HepG2 (cell line): ENCODE results near the gene DNAJB11. TPM values are rescaled to one million over a fixed set of nuclear protein-coding genes. Genes with fewer than 3 reads are reported as not detected.

Experiments
- ARNT ChIP-seq: fragments of 450-650 bp; IDR thresholded peaks from 2 replicates; pipeline ENCODE4 v1.6.1; 2017
- SMARCC2 ChIP-seq: fragments of 450-650 bp; IDR thresholded peaks from 2 replicates; pipeline ENCODE4 v1.6.1; 2017; ENCODE audit warnings: antibody characterized with exemption, mild to moderate bottlenecking
- XBP1 ChIP-seq: sonication (generic); formaldehyde crosslinking; IDR thresholded peaks from 2 replicates; pipeline ENCODE4 v1.5.0; 2020; ENCODE audit warnings: missing genetic modification reagents
- ZNF891 ChIP-seq: sonication (generic); formaldehyde crosslinking; IDR thresholded peaks from 2 replicates; pipeline ENCODE4 v1.5.0; 2020; ENCODE audit warnings: mild to moderate bottlenecking, missing genetic modification reagents
- polyA plus RNA-seq, 8 experiments: library from polyadenylated mRNA; depleted of rRNA in 3 of 8; stranded (reverse) in 7 of 8; unstranded in 1 of 8; fragments of >200 nt; fragmentation: Illumina TruSeq in 4 of 8; extraction: Trizol in 4 of 8; gene quantifications; 2 replicates each; pipeline versions ENCODE4 v1.2.1 to v1.2.3, GENCODE V29; 2011 to 2016; ENCODE audit warnings: low read depth in 4 of 8, missing spikeins in 1 of 8, mixed read lengths in 1 of 8; ENCODE audit not compliant: insufficient read depth in 1 of 8
- total RNA-seq, 5 experiments: library from RNA; depleted of rRNA; stranded (reverse); fragments of >200 nt; fragmentation: Illumina TruSeq; extraction: Trizol; gene quantifications; 2 replicates each; pipeline ENCODE4 v1.2.3, GENCODE V29; 2016; ENCODE audit warnings: low read depth in 1 of 5
- TF ChIP-seq, protein P1 (sequence below): sonication (generic); formaldehyde crosslinking; IDR thresholded peaks from 2 replicates; pipeline ENCODE4 v1.5.0; 2020; ENCODE audit warnings: mild to moderate bottlenecking, missing genetic modification reagents, borderline replicate concordance
- TF ChIP-seq, protein P2 (sequence below): sonication (generic); formaldehyde crosslinking; IDR thresholded peaks from 2 replicates; pipeline ENCODE4 v1.4.0; 2020; ENCODE audit warnings: missing genetic modification reagents

DNAJB11 gene
- total and polyA plus RNA-seq, 2 of the 13 experiments (the other 11 are each of a cell fraction or from before 2014, with no cell fraction given), result 41.0 to 132 TPM

DNA sequence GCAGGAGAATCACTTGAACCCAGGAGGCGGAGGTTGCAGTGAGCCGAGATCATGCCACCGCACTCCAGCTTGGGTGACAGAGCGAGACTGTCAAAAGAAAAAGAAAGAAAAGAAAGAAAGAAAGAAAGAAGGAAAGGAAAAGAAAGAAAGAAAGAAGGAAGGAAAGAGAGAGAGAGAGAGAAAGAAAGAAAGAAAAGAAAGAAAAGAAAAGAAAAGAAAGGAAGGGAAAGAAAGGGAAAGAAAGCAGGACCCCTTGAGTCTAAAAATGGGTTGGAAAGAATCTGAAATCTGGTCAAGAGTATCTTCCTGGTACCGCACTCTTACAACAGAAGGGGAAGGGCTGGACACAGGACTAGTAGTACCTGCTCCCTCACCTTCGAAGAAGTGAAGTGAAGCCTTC, 45.9 kb upstream of the DNAJB11 start (continued):
- TF ChIP-seq, protein P1, sequence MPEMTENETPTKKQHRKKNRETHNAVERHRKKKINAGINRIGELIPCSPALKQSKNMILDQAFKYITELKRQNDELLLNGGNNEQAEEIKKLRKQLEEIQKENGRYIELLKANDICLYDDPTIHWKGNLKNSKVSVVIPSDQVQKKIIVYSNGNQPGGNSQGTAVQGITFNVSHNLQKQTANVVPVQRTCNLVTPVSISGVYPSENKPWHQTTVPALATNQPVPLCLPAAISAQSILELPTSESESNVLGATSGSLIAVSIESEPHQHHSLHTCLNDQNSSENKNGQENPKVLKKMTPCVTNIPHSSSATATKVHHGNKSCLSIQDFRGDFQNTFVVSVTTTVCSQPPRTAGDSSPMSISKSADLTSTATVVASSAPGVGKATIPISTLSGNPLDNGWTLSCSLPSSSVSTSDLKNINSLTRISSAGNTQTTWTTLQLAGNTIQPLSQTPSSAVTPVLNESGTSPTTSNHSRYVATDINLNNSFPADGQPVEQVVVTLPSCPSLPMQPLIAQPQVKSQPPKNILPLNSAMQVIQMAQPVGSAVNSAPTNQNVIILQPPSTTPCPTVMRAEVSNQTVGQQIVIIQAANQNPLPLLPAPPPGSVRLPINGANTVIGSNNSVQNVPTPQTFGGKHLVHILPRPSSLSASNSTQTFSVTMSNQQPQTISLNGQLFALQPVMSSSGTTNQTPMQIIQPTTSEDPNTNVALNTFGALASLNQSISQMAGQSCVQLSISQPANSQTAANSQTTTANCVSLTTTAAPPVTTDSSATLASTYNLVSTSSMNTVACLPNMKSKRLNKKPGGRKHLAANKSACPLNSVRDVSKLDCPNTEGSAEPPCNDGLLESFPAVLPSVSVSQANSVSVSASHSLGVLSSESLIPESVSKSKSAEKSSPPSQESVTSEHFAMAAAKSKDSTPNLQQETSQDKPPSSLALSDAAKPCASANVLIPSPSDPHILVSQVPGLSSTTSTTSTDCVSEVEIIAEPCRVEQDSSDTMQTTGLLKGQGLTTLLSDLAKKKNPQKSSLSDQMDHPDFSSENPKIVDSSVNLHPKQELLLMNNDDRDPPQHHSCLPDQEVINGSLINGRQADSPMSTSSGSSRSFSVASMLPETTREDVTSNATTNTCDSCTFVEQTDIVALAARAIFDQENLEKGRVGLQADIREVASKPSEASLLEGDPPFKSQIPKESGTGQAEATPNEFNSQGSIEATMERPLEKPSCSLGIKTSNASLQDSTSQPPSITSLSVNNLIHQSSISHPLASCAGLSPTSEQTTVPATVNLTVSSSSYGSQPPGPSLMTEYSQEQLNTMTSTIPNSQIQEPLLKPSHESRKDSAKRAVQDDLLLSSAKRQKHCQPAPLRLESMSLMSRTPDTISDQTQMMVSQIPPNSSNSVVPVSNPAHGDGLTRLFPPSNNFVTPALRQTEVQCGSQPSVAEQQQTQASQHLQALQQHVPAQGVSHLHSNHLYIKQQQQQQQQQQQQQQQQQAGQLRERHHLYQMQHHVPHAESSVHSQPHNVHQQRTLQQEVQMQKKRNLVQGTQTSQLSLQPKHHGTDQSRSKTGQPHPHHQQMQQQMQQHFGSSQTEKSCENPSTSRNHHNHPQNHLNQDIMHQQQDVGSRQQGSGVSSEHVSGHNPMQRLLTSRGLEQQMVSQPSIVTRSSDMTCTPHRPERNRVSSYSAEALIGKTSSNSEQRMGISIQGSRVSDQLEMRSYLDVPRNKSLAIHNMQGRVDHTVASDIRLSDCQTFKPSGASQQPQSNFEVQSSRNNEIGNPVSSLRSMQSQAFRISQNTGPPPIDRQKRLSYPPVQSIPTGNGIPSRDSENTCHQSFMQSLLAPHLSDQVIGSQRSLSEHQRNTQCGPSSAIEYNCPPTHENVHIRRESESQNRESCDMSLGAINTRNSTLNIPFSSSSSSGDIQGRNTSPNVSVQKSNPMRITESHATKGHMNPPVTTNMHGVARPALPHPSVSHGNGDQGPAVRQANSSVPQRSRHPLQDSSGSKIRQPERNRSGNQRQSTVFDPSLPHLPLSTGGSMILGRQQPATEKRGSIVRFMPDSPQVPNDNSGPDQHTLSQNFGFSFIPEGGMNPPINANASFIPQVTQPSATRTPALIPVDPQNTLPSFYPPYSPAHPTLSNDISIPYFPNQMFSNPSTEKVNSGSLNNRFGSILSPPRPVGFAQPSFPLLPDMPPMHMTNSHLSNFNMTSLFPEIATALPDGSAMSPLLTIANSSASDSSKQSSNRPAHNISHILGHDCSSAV (CRISPR knock-in tag), result no peak
- TF ChIP-seq ARNT (no peak), ZNF891 (CRISPR knock-in tag) (no peak), XBP1 (no peak), SMARCC2 (no peak)
- TF ChIP-seq, protein P2, sequence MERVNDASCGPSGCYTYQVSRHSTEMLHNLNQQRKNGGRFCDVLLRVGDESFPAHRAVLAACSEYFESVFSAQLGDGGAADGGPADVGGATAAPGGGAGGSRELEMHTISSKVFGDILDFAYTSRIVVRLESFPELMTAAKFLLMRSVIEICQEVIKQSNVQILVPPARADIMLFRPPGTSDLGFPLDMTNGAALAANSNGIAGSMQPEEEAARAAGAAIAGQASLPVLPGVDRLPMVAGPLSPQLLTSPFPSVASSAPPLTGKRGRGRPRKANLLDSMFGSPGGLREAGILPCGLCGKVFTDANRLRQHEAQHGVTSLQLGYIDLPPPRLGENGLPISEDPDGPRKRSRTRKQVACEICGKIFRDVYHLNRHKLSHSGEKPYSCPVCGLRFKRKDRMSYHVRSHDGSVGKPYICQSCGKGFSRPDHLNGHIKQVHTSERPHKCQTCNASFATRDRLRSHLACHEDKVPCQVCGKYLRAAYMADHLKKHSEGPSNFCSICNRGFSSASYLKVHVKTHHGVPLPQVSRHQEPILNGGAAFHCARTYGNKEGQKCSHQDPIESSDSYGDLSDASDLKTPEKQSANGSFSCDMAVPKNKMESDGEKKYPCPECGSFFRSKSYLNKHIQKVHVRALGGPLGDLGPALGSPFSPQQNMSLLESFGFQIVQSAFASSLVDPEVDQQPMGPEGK (CRISPR knock-in tag), result no peak
